Activated B cell treated with CpG ODN at 0.5 μM for 24 hours (primary cell): Measurements from ENCODE around the gene AASDHPPT. TPM values are rescaled to one million over a fixed set of nuclear protein-coding genes. Genes with fewer than 3 reads are reported as not detected.
A peak's percentile ranks its signal among the peaks of the same experiment; 100 is the strongest.

ENCODE experiments used
- ATAC-seq: fragments of 200-7000 bp; cut with Tn5 transposase; one replicate; pipeline ENCODE4 v1.10.0; 2021; ENCODE audit warnings: low read depth, mild to moderate bottlenecking, moderate library complexity
- CTCF ChIA-PET: fragments of 350-600 bp; sonication (Branson Sonifier 250); formaldehyde crosslinking; loops from one replicate; lab custom pipeline; 2021; ENCODE audit warnings: antibody characterized with exemption; lab: Charles Lee
- POLR2A ChIA-PET: fragments of 350-600 bp; sonication (Branson Sonifier 250); formaldehyde crosslinking; loops from one replicate; lab custom pipeline; 2021; ENCODE audit warnings: antibody characterized with exemption; lab: Charles Lee
- DNase-seq: peaks from one replicate; pipeline ENCODE4 v3.0.0; 2022
- H3K27ac Mint-ChIP-seq: one replicate; pipeline ENCODE4 v1.8.0; 2020; ENCODE audit warnings: mixed read lengths
- H3K27me3 Mint-ChIP-seq: one replicate; pipeline ENCODE4 v1.8.0; 2021; ENCODE audit warnings: mixed read lengths
- H3K36me3 Mint-ChIP-seq: one replicate; pipeline ENCODE4 v1.8.0; 2021; ENCODE audit warnings: low read depth, mixed read lengths
- H3K4me1 Mint-ChIP-seq: one replicate; pipeline ENCODE4 v1.8.0; 2021; ENCODE audit warnings: mixed read lengths
- H3K4me3 Mint-ChIP-seq: one replicate; pipeline ENCODE4 v1.8.0; 2020; ENCODE audit warnings: mild to moderate bottlenecking, mixed read lengths
- H3K9me3 Mint-ChIP-seq: one replicate; pipeline ENCODE4 v1.8.0; 2020; ENCODE audit warnings: mixed read lengths
- intact Hi-C: fragments of 100-400 bp; cut with micrococcal nuclease; formaldehyde crosslinking; loops from one replicate; pipeline ENCODE4 v1.15.1; 2024
- total RNA-seq: library from RNA; stranded (reverse); gene quantifications from 2 replicates; pipeline ENCODE4 v1.2.3, GENCODE V29; 2022
- TF ChIP-seq, protein P1 (sequence below): fragments of 200-600 bp; IDR thresholded peaks from one replicate; pipeline ENCODE4 v1.8.0; 2022; ENCODE audit warnings: antibody characterized with exemption, mild to moderate bottlenecking

AASDHPPT gene
- total RNA-seq, 1 donor from 2014 or later = 29.6 TPM

- ChIA-PET CTCF (interaction anchor here (0.9 kb wide), 1 partner anchor 28 kb away, joined by 3 read pairs; no protein-coding TSS in a partner anchor), POLR2A (interaction anchor here (0.8 kb wide), 1 partner anchor 18 kb away, joined by 3 read pairs; the partner anchor contains the start of genes AASDHPPT and KBTBD3)
- intact Hi-C loops = loop anchor here (5.0 kb wide), 1 partner anchor 37 kb away; the partner anchor contains the start of gene MSANTD4
- TF ChIP-seq, protein P1, sequence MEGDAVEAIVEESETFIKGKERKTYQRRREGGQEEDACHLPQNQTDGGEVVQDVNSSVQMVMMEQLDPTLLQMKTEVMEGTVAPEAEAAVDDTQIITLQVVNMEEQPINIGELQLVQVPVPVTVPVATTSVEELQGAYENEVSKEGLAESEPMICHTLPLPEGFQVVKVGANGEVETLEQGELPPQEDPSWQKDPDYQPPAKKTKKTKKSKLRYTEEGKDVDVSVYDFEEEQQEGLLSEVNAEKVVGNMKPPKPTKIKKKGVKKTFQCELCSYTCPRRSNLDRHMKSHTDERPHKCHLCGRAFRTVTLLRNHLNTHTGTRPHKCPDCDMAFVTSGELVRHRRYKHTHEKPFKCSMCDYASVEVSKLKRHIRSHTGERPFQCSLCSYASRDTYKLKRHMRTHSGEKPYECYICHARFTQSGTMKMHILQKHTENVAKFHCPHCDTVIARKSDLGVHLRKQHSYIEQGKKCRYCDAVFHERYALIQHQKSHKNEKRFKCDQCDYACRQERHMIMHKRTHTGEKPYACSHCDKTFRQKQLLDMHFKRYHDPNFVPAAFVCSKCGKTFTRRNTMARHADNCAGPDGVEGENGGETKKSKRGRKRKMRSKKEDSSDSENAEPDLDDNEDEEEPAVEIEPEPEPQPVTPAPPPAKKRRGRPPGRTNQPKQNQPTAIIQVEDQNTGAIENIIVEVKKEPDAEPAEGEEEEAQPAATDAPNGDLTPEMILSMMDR = no peak
- H3K4me3 Mint-ChIP-seq = no peak overlapping the region
- H3K27me3 Mint-ChIP-seq = no peaks in the 10 kb centered on the region
- no peak overlapping the region for H3K27ac Mint-ChIP-seq
- H3K4me1 Mint-ChIP-seq = peaks cover 15% of the 10 kb centered on the region
- H3K9me3 Mint-ChIP-seq = no peaks in the 10 kb centered on the region
- H3K36me3 Mint-ChIP-seq = peaks cover 22% of the 10 kb centered on the region
- DNase-seq (no peak), ATAC-seq (no peak)
Measured at GRCh38 chr11:106059617-106060016, 17.8 kb upstream of the AASDHPPT start.

DNA sequence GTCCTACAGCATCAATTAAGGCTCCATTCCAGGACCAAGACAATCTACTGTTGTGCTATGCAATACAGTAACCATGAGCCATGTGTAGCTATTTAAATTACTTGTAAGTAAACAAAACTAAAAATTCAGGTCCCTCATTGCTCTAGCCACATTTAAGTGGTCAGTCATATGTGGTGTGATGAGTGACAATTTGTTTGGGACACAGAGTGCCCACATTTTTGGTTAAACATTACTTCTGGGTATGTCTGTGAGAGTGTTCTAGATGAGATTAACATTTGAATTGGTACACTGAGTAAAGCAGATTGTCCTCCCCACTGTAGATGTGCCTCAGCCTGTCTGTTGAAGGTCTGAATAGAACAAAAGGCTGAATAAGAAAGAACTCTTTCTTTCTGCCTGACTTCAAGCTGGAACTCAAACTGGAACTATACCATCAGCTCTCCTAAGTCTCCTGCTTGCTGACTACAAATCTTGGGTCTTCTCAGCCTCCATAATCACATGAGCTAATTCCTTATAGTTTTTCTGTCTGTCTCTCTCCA lies 16.1 kb upstream of the AASDHPPT start:
- TF ChIP-seq, protein P1 = no peak
- Mint-ChIP-seq H3K27me3 (no peaks in the 10 kb centered on the region), H3K27ac (no peak overlapping the region), H3K4me1 (peaks cover 15% of the 10 kb centered on the region), H3K9me3 (no peaks in the 10 kb centered on the region), H3K4me3 (no peak overlapping the region), H3K36me3 (peaks cover 23% of the 10 kb centered on the region)
- no peak for DNase-seq
- intact Hi-C loops = loop anchor here (5.0 kb wide), 1 partner anchor 39 kb away; the partner anchor contains the start of gene MSANTD4
- no peak for ATAC-seq
- ChIA-PET POLR2A (no interaction called here), CTCF (no interaction called here)

DNA sequence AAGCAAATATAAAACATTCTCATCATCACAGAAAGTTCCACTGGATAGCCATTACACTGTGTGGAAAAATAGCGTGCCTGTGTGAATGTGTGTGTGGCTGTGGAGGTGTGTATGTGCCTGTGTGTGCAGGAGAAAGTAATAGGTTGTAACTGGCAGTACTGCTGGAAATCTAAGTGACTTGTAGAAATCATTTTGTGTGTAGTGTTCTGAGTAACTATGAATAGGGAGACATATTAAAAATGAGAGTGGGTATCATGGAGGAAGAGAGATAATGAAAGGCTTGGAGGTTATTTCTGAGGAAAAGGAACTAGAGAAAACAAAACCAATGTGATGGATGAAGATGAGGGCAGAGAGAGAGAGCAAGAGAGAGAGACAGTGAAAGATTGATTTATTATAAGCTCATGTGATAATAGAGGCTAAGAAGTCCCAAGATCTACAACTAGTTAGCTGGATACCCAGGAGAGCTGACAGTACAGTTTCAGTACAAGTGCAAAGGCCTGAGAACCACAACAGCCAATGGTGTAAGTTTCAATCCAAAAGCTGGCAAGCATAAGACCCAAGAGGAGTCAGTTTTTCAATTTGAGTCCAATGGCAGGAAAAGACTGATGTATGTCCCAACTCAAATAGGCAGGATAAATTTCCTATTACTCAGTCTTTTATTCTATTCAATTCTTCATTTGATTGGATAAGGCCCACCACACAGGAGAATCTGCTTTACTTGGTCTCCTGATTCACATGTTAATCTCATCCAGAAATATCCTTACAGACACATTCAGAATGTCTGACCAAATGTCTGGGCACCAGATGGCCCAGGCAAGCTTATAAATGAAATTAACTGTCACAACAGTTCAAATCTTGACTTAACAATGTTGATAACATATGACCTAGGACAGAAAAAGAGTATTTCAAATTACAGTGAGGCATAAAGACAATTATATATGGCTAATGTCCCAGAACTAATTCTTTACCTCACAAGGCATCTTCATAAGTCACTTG lies 15.2 kb upstream of the AASDHPPT start:
- Mint-ChIP-seq H3K27ac (no peak overlapping the region), H3K4me1 (peaks cover 15% of the 10 kb centered on the region), H3K4me3 (no peak overlapping the region), H3K36me3 (peaks cover 21% of the 10 kb centered on the region), H3K27me3 (no peaks in the 10 kb centered on the region), H3K9me3 (no peaks in the 10 kb centered on the region)
- ATAC-seq (no peak), DNase-seq (no peak)
- TF ChIP-seq, protein P1 = no peak
- intact Hi-C loops = loop anchor here (5.0 kb wide), 1 partner anchor 40 kb away; the partner anchor contains the start of gene MSANTD4
- POLR2A ChIA-PET = no interaction called here
- CTCF ChIA-PET = no interaction called here

GRCh38 chr11:106063009-106063408 lies 14.5 kb upstream of the AASDHPPT start:
- intact Hi-C loops = loop anchor here (1.0 to 5.0 kb wide), 2 partner anchors 14 to 41 kb away; partner anchors contain the start of genes AASDHPPT, KBTBD3 and MSANTD4
- no peak overlapping the region for H3K27ac Mint-ChIP-seq
- ChIA-PET CTCF (no interaction called here), POLR2A (no interaction called here)
- ATAC-seq (peak; percentile 76), DNase-seq (no peak)
- H3K27me3 Mint-ChIP-seq = no peaks in the 10 kb centered on the region
- no peaks in the 10 kb centered on the region for H3K9me3 Mint-ChIP-seq
- no peak overlapping the region for H3K4me3 Mint-ChIP-seq
- H3K4me1 Mint-ChIP-seq = peaks cover 15% of the 10 kb centered on the region
- peaks cover 18% of the 10 kb centered on the region for H3K36me3 Mint-ChIP-seq
- TF ChIP-seq, protein P1 = no peak

DNA sequence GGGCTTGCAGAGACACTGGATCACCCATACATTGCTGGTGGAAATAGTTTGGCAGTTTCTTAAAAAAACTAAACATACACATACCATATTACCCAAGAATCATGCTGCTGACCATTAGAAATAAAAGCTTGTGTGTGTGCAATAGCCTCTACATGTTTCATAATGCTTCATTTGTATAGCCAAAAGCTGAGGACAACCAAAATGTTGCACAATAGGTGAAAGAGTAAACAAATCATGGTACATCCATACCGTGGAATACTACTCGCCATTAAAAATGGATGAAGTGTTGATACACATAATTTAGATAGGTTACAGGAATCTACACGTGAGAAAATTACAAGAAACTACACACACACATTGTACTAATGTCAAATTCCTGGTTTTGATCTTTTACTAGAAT lies 6.9 kb upstream of the AASDHPPT start:
- intact Hi-C loops = loop anchor here (5.0 to 10.0 kb wide), 3 partner anchors 1216 to 1787 kb away; partner anchors contain the start of genes ALKBH8 and SLC35F2
- no peak for DNase-seq
- peaks cover 4% of the 10 kb centered on the region for H3K36me3 Mint-ChIP-seq
- no peak overlapping the region for H3K4me3 Mint-ChIP-seq
- TF ChIP-seq, protein P1 = no peak
- H3K27ac Mint-ChIP-seq = no peak overlapping the region
- ChIA-PET POLR2A (no interaction called here), CTCF (no interaction called here)
- H3K27me3 Mint-ChIP-seq = no peaks in the 10 kb centered on the region
- no peak for ATAC-seq
- H3K9me3 Mint-ChIP-seq = no peaks in the 10 kb centered on the region
- no peaks in the 10 kb centered on the region for H3K4me1 Mint-ChIP-seq
